ENCODE data around the gene FOXP1.

GRCh38 chr3:71488391-71488809, 95.1 kb downstream of the FOXP1 start:
- TF ChIP-seq CTCF (IDR thresholded peaks at IDR 0.05) (no peak), EZH2 (IDR thresholded peaks at IDR 0.05; ENCODE audit: borderline replicate concordance, insufficient read depth, low read depth, low read length, poor library complexity, severe bottlenecking) (no peak)

Measured in B cell (primary cell).